Aorta (tissue), 5 donors: ENCODE measurements around the gene APRT. TPM values are rescaled to one million over a fixed set of nuclear protein-coding genes. Genes with fewer than 3 reads are reported as not detected.

Experiments used
- ATAC-seq: fragments of 200-7000 bp; cut with Tn5 transposase; one replicate; pipeline ENCODE4 v1.9.1; 2022; ENCODE audit warnings: moderate library complexity; ENCODE audit not compliant: low FRiP score
- DNase-seq, 2 donors: peaks; one replicate each; pipeline ENCODE4 v3.0.0-alpha.2; 2020
- H3K27ac ChIP-seq, 2 donors: one replicate each; pipeline ENCODE4 v1.5.1; 2013; ENCODE audit warnings: low read length in 2 of 2, mild to moderate bottlenecking in 2 of 2, moderate library complexity in 2 of 2, control low read depth in 1 of 2, inconsistent platforms in 1 of 2, low read depth in 1 of 2
- H3K27me3 ChIP-seq, 2 donors: one replicate each; pipeline ENCODE4 v1.6.1; 2013; ENCODE audit warnings: control low read depth in 1 of 2, low read length in 1 of 2, mild to moderate bottlenecking in 1 of 2, moderate library complexity in 1 of 2; ENCODE audit not compliant: insufficient read depth in 2 of 2, control insufficient read depth in 1 of 2
- H3K36me3 ChIP-seq, 2 donors: one replicate each; pipeline ENCODE4 v1.6.1; 2013; ENCODE audit warnings: control low read depth in 1 of 2, low read length in 1 of 2, mild to moderate bottlenecking in 1 of 2; ENCODE audit not compliant: insufficient read depth in 2 of 2, control insufficient read depth in 1 of 2
- H3K4me1 ChIP-seq, 2 donors: one replicate each; pipeline ENCODE4 v1.6.1; 2013; ENCODE audit warnings: low read length in 2 of 2, control low read depth in 1 of 2, mild to moderate bottlenecking in 1 of 2, moderate library complexity in 1 of 2; ENCODE audit not compliant: insufficient read depth in 2 of 2, control insufficient read depth in 1 of 2
- H3K4me3 ChIP-seq, 2 donors: one replicate each; pipeline ENCODE4 v1.5.1; 2013; ENCODE audit warnings: low read length in 2 of 2, control low read depth in 1 of 2, mild to moderate bottlenecking in 1 of 2
- H3K9me3 ChIP-seq: one replicate; pipeline ENCODE4 v1.6.1; 2013; ENCODE audit warnings: mild to moderate bottlenecking, low read length; ENCODE audit not compliant: control insufficient read depth
- WGBS, 2 donors: extraction: QIAGEN DNeasy Blood & Tissue Kit; methylation state at CpG; one replicate each; pipeline ENCODE4 v1.1.7; 2013; 5-methylcytosine and 5-hydroxymethylcytosine counted together
- intact Hi-C, 2 donors: fragments of 100-400 bp; cut with DNase I; formaldehyde crosslinking; loops; one replicate each; pipeline versions ENCODE4 v1.14.2 to v1.15.0; 2022
- polyA plus RNA-seq, 2 donors: library from polyadenylated mRNA; stranded (reverse); fragments of 200-250 nt; gene quantifications; one replicate each; pipeline ENCODE4 v1.2.3, GENCODE V29; 2013
- total RNA-seq, 2 donors: library from RNA; stranded (reverse); fragmentation: NEBNext Ultra II Directional; extraction: Animal tissue kit (Norgen Biotek cat#: 25700); gene quantifications; one replicate each; pipeline ENCODE4 v1.2.1, GENCODE V29; 2021
- donor health status: healthy with polysubstance abuse.
- donor health status: Bipolar disorder and iron deficiency.
- donor health status: DM: no; HTN: no; CAD: no.
- donor health status: DM: no; HTN: no; CAD: no.
- donor health status: DM: yes; HTN: yes; CAD: no.

Gene APRT
- total and polyA plus RNA-seq, 4 donors = 60.2 to 116 (median 74.9) TPM

- no peaks in the 10 kb centered on the region for H3K4me1 ChIP-seq
- H3K27me3 ChIP-seq = no peaks in the 10 kb centered on the region
- no peak for DNase-seq
- H3K9me3 ChIP-seq = no peaks in the 10 kb centered on the region
- peaks cover 0 to 2% of the 10 kb centered on the region in 2 donors for H3K36me3 ChIP-seq
- no peak overlapping the region for H3K4me3 ChIP-seq
- ATAC-seq = no peak
- intact Hi-C loops = no loop called here
- WGBS, 2 donors = 90 to 92% methylated on average over 19 of the region's 19 CpGs
- H3K27ac ChIP-seq = no peak overlapping the region
Observed at GRCh38 chr16:88838566-88838965, 26.8 kb upstream of the APRT start.

DNA sequence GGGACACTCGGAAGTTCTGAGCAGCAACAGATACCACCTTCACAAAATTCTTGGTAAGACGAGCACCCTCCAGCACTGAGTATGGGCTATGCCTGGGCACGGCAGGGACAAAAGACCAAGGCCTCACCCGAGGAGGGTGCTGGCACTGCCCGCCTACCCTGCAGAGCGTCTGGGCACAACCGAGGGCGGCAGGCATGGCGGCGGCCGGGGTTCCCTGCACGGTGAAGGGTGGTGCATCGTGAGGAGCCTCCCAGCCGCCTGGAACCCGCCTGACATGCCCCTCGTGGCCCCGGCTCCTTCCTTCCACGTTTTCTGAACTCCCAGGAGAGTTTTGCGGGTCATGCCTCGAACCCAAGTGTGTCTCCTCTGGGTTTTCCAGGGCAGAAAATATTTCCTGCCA is 26.1 kb upstream of the APRT start:
- Histone ChIP-seq H3K4me3 (no peak overlapping the region), H3K36me3 (peaks cover 0 to 2% of the 10 kb centered on the region in 2 donors), H3K27me3 (no peaks in the 10 kb centered on the region), H3K27ac (no peak overlapping the region), H3K9me3 (no peaks in the 10 kb centered on the region), H3K4me1 (no peaks in the 10 kb centered on the region)
- intact Hi-C loops = no loop called here
- ATAC-seq = no peak
- no peak for DNase-seq
- WGBS, 2 donors = 93 to 94% methylated on average over 20 of the region's 20 CpGs

GRCh38 chr16:88836791-88837190 is 25.1 kb upstream of the APRT start:
- H3K4me1 ChIP-seq = no peaks in the 10 kb centered on the region
- WGBS, 2 donors = 92 to 93% methylated on average over 17 of the region's 17 CpGs
- DNase-seq (no peak), ATAC-seq (no peak)
- no peak overlapping the region for H3K4me3 ChIP-seq
- intact Hi-C loops = no loop called here
- no peaks in the 10 kb centered on the region for H3K27me3 ChIP-seq
- H3K9me3 ChIP-seq = no peaks in the 10 kb centered on the region
- H3K36me3 ChIP-seq = peaks cover 0 to 2% of the 10 kb centered on the region in 2 donors
- no peak overlapping the region for H3K27ac ChIP-seq

GRCh38 chr16:88835818-88836217 is 24.1 kb upstream of the APRT start:
- 95 to 96% methylated on average over 33 of the region's 33 CpGs for WGBS, 2 donors
- intact Hi-C loops = no loop called here
- Histone ChIP-seq H3K27me3 (no peaks in the 10 kb centered on the region), H3K36me3 (peaks cover 0 to 2% of the 10 kb centered on the region in 2 donors), H3K9me3 (no peaks in the 10 kb centered on the region), H3K27ac (no peak overlapping the region), H3K4me1 (no peaks in the 10 kb centered on the region), H3K4me3 (no peak overlapping the region)
- DNase-seq = peak in 1 of 2 donors; percentile 38
- no peak for ATAC-seq

GRCh38 chr16:88835383-88835782 is 23.7 kb upstream of the APRT start:
- DNase-seq (peak in 1 of 2 donors; percentile 68), ATAC-seq (peak; percentile 78)
- H3K4me1 ChIP-seq = no peaks in the 10 kb centered on the region
- intact Hi-C loops = no loop called here
- H3K27ac ChIP-seq = no peak overlapping the region
- no peaks in the 10 kb centered on the region for H3K27me3 ChIP-seq
- H3K9me3 ChIP-seq = no peaks in the 10 kb centered on the region
- 84 to 87% methylated on average over 11 of the region's 11 CpGs for WGBS, 2 donors
- no peak overlapping the region for H3K4me3 ChIP-seq
- peaks cover 0 to under 1% of the 10 kb centered on the region in 2 donors for H3K36me3 ChIP-seq

- intact Hi-C loops = no loop called here
- DNase-seq (no peak), ATAC-seq (no peak)
- H3K4me3 ChIP-seq = no peak overlapping the region
- H3K27me3 ChIP-seq = no peaks in the 10 kb centered on the region
- H3K36me3 ChIP-seq = no peaks in the 10 kb centered on the region
- WGBS, 2 donors = 92% methylated on average over 12 to 13 of the region's 13 CpGs
- no peaks in the 10 kb centered on the region for H3K4me1 ChIP-seq
- no peaks in the 10 kb centered on the region for H3K9me3 ChIP-seq
- H3K27ac ChIP-seq = no peak overlapping the region
Observed at GRCh38 chr16:88834670-88835069, 22.9 kb upstream of the APRT start.

DNA sequence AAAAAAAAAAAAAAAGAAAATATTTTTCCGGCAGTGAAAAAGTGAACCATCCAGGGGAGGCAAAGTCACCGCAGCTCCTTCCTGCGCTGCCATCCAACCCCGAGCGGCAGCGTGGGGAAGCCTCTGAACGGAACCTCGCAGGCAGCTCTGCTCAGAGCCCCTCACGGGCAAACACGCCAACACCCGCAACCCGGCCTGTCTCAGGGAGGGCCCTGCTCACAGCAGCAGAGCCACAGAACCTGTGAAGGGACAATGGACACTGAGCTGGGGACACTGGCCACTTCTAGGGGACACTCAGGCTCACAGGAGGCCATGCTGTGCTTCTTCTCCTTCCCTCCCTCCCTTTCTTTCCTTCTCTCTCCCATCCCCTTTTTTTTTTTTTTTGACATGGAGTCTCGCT is 21.4 kb upstream of the APRT start:
- ATAC-seq = no peak
- Histone ChIP-seq H3K4me3 (no peak overlapping the region), H3K4me1 (no peaks in the 10 kb centered on the region), H3K9me3 (no peaks in the 10 kb centered on the region), H3K27ac (no peak overlapping the region), H3K27me3 (no peaks in the 10 kb centered on the region), H3K36me3 (no peaks in the 10 kb centered on the region)
- intact Hi-C loops = no loop called here
- DNase-seq = no peak
- WGBS, 2 donors = 95 to 97% methylated on average over 12 to 13 of the region's 13 CpGs

DNA sequence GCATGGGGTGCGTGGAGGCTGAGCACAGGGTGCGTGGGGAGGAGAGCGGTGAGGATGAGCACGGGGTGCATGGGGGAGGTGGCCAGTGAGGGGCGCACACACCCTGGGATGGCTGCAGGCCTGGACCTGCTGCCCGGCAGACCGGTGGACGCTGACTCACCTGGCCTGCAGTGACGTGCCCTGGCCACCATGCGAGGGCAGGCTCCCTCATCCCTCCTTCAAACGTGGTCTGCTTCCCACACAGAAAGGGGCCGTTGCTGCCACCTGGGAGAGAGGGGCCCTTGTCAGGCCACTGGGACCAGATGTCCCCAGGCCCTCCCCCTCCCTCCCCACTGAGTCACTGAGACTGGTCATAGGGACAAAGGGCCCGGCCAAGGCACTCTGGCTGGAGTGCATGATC is 20.1 kb upstream of the APRT start:
- 82 to 85% methylated on average over 10 to 13 of the region's 13 CpGs for WGBS, 2 donors

GRCh38 chr16:88830783-88831182 is 19.1 kb upstream of the APRT start:
- intact Hi-C loops = no loop called here
- no peaks in the 10 kb centered on the region for H3K9me3 ChIP-seq
- 93 to 94% methylated on average over 14 of the region's 14 CpGs for WGBS, 2 donors
- DNase-seq (no peak), ATAC-seq (no peak)
- no peak overlapping the region for H3K27ac ChIP-seq
- H3K4me3 ChIP-seq = no peak overlapping the region
- peaks cover 0 to 4% of the 10 kb centered on the region in 2 donors for H3K36me3 ChIP-seq
- H3K27me3 ChIP-seq = no peaks in the 10 kb centered on the region
- no peaks in the 10 kb centered on the region for H3K4me1 ChIP-seq

More for the DNA sequence above, 20.1 kb upstream of the APRT start:
- intact Hi-C loops = no loop called here
- Histone ChIP-seq H3K4me1 (no peaks in the 10 kb centered on the region), H3K27ac (no peak overlapping the region), H3K9me3 (no peaks in the 10 kb centered on the region), H3K27me3 (no peaks in the 10 kb centered on the region), H3K36me3 (peaks cover 0 to 3% of the 10 kb centered on the region in 2 donors), H3K4me3 (no peak overlapping the region)
- ATAC-seq (no peak), DNase-seq (peak in 1 of 2 donors; percentile 42)
